ENCODE data around the gene SBNO1.

DNA sequence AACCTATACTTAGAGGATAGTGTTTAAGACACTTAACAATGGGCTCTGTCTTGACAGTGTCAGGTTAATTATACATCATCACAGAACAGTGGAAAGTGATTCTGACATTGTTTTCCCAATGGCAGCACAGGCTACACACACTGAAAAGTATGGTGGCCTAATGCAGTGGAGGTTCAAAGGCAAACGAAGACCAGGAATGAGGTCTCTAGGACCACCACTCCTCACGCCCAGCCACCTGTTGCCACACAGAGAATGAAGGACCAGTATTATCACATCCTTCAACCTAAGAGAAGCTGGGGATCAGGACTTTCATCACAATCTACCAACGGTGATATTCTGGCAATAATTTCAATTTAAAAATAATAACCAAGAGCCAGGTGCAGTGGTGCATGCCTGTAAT is 58.4 kb downstream of the SBNO1 start:
- TF ChIP-seq, protein P1, sequence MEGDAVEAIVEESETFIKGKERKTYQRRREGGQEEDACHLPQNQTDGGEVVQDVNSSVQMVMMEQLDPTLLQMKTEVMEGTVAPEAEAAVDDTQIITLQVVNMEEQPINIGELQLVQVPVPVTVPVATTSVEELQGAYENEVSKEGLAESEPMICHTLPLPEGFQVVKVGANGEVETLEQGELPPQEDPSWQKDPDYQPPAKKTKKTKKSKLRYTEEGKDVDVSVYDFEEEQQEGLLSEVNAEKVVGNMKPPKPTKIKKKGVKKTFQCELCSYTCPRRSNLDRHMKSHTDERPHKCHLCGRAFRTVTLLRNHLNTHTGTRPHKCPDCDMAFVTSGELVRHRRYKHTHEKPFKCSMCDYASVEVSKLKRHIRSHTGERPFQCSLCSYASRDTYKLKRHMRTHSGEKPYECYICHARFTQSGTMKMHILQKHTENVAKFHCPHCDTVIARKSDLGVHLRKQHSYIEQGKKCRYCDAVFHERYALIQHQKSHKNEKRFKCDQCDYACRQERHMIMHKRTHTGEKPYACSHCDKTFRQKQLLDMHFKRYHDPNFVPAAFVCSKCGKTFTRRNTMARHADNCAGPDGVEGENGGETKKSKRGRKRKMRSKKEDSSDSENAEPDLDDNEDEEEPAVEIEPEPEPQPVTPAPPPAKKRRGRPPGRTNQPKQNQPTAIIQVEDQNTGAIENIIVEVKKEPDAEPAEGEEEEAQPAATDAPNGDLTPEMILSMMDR (IDR thresholded peaks at IDR 0.05; ENCODE audit: low read length), result no peak
- no peak for TF ChIP-seq EZH2 (optimal IDR thresholded peaks at IDR 0.05; ENCODE audit: low read depth, low read length)
